Posterior cingulate gyrus (tissue), 11 donors: ENCODE measurements around the gene SOAT2.
"Not testable (repeated sequence)": the region's sequence is repeated elsewhere in the genome, so short reads cannot be mapped to it uniquely, and the experiment has no call there.

Source experiments
- DNase-seq, 10 donors: peaks; one replicate each; pipeline versions ENCODE4 v3.0.0 to v3.0.0-alpha.2; 2020 to 2021; ENCODE audit warnings: mixed read lengths in 3 of 10
- intact Hi-C: fragments of 100-400 bp; cut with DNase I; formaldehyde crosslinking; loops from one replicate; pipeline ENCODE4 v1.15.1; 2023

The SOAT2 gene

GRCh38 chr12:53123578-53124351 lies 20.5 kb downstream of the SOAT2 start:
- no peak for DNase-seq
- intact Hi-C loops, result no loop called here

- no peak for DNase-seq
- intact Hi-C loops, result no loop called here
Measured at GRCh38 chr12:53124352-53124723, 21.1 kb downstream of the SOAT2 start.

GRCh38 chr12:53127169-53127568 lies 23.9 kb downstream of the SOAT2 start:
- intact Hi-C loops, result no loop called here
- DNase-seq, result no peak

- no peak for DNase-seq
Measured at GRCh38 chr12:53128780-53129569, 25.7 kb downstream of the SOAT2 start.

GRCh38 chr12:53131844-53132243 lies 28.6 kb downstream of the SOAT2 start:
- intact Hi-C loops, result no loop called here

More at GRCh38 chr12:53128780-53129569, 25.7 kb downstream of the SOAT2 start:
- intact Hi-C loops, result no loop called here

GRCh38 chr12:53133722-53134121 lies 30.4 kb downstream of the SOAT2 start:
- no peak for DNase-seq
- intact Hi-C loops, result no loop called here

More at GRCh38 chr12:53131844-53132243, 28.6 kb downstream of the SOAT2 start:
- no peak for DNase-seq

- no peak for DNase-seq
- intact Hi-C loops, result no loop called here
Measured at GRCh38 chr12:53143355-53143754, 40.1 kb downstream of the SOAT2 start.

- no peak for DNase-seq
- intact Hi-C loops, result no loop called here
Measured at GRCh38 chr12:53145383-53146260, 42.3 kb downstream of the SOAT2 start.

- no peak for DNase-seq
- intact Hi-C loops, result no loop called here
Measured at GRCh38 chr12:53147181-53147580, 43.9 kb downstream of the SOAT2 start.

GRCh38 chr12:53147653-53148052 lies 44.4 kb downstream of the SOAT2 start:
- intact Hi-C loops, result no loop called here
- DNase-seq, result no peak

GRCh38 chr12:53151039-53151438 lies 47.8 kb downstream of the SOAT2 start:
- intact Hi-C loops, result no loop called here
- DNase-seq, result no peak

- intact Hi-C loops, result no loop called here
- no peak for DNase-seq
Measured at GRCh38 chr12:53152390-53152789, 49.1 kb downstream of the SOAT2 start.

GRCh38 chr12:53159195-53159839 lies 56.0 kb downstream of the SOAT2 start:
- DNase-seq, result peak; percentile 46 to 97 (median 80)
- intact Hi-C loops, result loop anchor here (1.0 kb wide), 1 partner anchor 38 kb away; no protein-coding TSS in a partner anchor

GRCh38 chr12:53160000-53160399 lies 56.7 kb downstream of the SOAT2 start:
- DNase-seq, result peak in 1 of 10 donors; percentile 83
- intact Hi-C loops, result loop anchor here (1.0 kb wide), 1 partner anchor 37 kb away; no protein-coding TSS in a partner anchor

- intact Hi-C loops, result no loop called here
- no peak for DNase-seq
Measured at GRCh38 chr12:53160673-53161072, 57.4 kb downstream of the SOAT2 start.

- intact Hi-C loops, result no loop called here
Measured at GRCh38 chr12:53161119-53161911, 58.0 kb downstream of the SOAT2 start.

GRCh38 chr12:53163008-53163407 lies 59.7 kb downstream of the SOAT2 start:
- intact Hi-C loops, DNase-seq: not testable (repeated sequence)

More at GRCh38 chr12:53161119-53161911, 58.0 kb downstream of the SOAT2 start:
- peak in 1 of 10 donors; percentile 41 for DNase-seq

GRCh38 chr12:53166837-53167236 lies 63.6 kb downstream of the SOAT2 start:
- DNase-seq, result no peak
- intact Hi-C loops, result no loop called here

- intact Hi-C loops, result no loop called here
- DNase-seq, result no peak
Measured at GRCh38 chr12:53169644-53170043, 66.4 kb downstream of the SOAT2 start.
